ENCODE measurements around the gene KRT82.
"Not testable (repeated sequence)": the region's sequence is repeated elsewhere in the genome, so short reads cannot be mapped to it uniquely, and the experiment has no call there.

Gene KRT82

DNA sequence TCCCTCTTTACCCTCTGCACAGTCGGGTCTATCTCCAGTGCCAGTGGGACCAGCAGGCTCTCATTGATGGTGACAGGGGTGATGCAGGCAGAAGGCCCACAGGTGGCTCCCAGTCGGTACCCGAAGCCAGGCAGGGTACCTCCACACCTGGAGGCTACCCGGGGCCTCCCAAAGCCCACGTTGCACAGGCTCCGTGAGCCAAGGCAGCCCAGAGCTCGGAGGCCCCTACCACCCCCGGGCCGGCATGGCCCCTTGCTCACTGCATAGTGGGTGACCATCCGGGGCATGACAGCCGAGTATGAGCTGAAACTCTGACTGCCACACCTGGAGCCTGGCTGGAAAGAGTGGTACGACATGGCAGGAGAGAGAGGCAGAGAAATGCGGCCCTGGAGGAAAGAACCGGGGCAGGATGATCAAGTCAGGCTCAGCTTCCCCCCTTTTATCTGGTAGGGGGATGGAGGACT, at the start of gene KRT82:
Gene KRT82 (minus strand): TSS at position 414 of the 464 bp plus-strand sequence. CDS start 58 bp downstream, at position 356.
- DNase-seq (ENCODE audit: low read depth): no peak
- TF ChIP-seq, protein P1, sequence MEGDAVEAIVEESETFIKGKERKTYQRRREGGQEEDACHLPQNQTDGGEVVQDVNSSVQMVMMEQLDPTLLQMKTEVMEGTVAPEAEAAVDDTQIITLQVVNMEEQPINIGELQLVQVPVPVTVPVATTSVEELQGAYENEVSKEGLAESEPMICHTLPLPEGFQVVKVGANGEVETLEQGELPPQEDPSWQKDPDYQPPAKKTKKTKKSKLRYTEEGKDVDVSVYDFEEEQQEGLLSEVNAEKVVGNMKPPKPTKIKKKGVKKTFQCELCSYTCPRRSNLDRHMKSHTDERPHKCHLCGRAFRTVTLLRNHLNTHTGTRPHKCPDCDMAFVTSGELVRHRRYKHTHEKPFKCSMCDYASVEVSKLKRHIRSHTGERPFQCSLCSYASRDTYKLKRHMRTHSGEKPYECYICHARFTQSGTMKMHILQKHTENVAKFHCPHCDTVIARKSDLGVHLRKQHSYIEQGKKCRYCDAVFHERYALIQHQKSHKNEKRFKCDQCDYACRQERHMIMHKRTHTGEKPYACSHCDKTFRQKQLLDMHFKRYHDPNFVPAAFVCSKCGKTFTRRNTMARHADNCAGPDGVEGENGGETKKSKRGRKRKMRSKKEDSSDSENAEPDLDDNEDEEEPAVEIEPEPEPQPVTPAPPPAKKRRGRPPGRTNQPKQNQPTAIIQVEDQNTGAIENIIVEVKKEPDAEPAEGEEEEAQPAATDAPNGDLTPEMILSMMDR (IDR thresholded peaks at IDR 0.05; ENCODE audit: control insufficient read depth, extremely low read depth, insufficient read depth): no peak
- H3K4me3 ChIP-seq (ENCODE audit: low read depth, low read length): no peak within 1 kb of the TSS

DNA sequence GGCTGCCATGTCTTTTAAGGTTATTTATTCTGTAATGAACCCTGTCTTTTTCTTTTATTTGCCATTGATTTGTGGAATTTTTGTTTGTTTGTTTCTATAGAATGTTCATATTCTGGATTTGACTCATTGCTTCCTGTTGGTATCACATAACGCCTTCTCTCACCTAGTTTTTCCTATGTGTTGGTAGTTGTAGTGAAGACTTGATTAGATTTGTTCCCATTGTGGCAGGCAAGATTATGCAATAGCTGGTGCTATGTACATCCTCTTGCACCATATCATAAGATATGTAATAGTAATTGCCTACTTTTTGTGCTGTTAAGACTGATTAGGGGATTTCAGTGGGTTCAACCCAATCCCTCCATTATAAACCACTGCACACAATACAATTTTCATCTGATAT, 49.7 kb upstream of the KRT82 start:
- H3K4me3 ChIP-seq (ENCODE audit: low read depth, low read length): no peak overlapping the region
- no peak for DNase-seq (ENCODE audit: low read depth)
- TF ChIP-seq, protein P1 (IDR thresholded peaks at IDR 0.05; ENCODE audit: control insufficient read depth, extremely low read depth, insufficient read depth): no peak

DNA sequence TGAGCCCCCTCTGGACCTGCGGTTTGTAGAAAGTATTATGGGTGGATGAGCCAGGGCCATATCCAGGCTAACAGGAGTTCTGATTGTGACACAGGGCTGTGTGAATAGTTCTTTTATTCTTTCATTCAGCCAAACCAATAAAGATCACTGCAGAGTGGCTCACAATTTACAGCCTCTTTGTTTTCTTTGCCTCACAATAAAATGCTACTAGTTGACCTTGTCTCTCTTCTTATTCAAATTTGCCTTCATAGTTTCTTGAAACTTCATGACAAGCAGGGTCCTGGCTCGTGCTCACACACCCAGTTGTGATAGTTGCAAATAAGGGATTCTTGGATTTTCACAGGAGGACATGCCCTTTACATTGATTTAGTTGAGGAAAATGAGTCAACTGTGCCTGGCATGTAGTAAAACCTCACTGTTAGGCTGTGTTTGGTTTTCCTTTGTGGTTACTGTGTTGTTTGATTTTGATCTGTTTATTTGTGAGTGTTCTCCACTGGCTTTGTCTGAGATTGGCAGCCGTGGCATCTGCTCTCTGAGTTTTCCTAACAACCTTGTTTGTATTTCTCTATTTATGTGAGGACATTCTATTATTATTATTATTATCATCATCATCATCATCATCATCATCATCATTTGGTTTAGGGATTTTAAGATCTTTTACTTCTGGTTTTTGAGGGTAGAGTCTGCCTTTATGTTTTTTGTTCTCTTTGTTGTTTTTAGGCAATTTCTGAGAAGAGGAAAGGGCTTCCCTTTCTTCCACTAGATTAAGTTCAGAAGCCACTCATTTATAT, 48.5 kb upstream of the KRT82 start:
- peak; percentile 46 for DNase-seq (ENCODE audit: low read depth)
- TF ChIP-seq, protein P1 (IDR thresholded peaks at IDR 0.05; ENCODE audit: control insufficient read depth, extremely low read depth, insufficient read depth): no peak
- no peak overlapping the region for H3K4me3 ChIP-seq (ENCODE audit: low read depth, low read length)

DNA sequence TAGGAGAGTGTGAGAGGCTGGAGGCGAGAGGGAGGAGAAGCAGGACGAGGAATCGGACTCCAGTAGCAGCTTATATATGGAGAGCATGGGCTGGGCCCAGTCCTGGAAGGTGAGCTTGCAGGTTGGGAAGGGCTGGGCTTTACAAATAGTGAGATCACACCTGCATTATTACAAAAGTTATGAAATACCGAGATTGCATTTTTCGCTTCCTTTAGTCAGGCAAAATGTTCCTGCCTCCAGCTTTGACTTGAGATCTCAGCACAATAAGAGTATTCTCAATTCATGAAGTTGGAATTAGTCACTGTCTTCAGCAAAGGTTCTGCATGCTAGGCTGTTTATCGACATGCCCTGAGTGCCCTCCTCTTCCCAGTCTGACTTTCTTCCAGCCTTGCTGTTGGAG, 46.0 kb upstream of the KRT82 start, which contains the start of gene KRT6B:
Gene KRT6B (minus strand): TSS at position 46 of the 400 bp plus-strand sequence. CDS start 68 bp downstream, outside the sequence.
- H3K4me3 ChIP-seq (ENCODE audit: low read depth, low read length): no peak within 1 kb of the TSS

DNA sequence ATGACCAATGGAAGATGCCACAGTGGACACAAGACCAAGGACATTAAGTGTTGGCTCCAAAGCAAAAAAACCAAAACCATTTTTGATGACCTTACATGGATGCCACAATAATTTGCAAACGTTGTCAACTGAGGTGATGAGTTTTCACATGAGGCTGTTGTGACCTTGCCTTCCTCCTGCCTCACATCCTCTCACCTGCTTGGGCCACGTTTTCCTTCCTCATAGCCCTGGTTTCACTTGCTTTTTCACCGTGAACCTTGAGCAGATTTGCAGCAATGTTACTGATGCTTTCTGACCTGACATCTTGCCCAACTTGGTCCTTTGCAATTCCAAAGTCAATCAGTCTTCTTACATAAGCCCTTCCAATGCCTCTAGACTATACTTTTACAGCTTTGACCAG, 42.1 kb upstream of the KRT82 start:
- H3K4me3 ChIP-seq (ENCODE audit: low read depth, low read length): no peak overlapping the region
- TF ChIP-seq, protein P1 (IDR thresholded peaks at IDR 0.05; ENCODE audit: control insufficient read depth, extremely low read depth, insufficient read depth): no peak

More for the DNA sequence above, 46.0 kb upstream of the KRT82 start, which contains the start of gene KRT6B:
- TF ChIP-seq, protein P1 (IDR thresholded peaks at IDR 0.05; ENCODE audit: control insufficient read depth, extremely low read depth, insufficient read depth): no peak
- DNase-seq (ENCODE audit: low read depth): no peak

DNA sequence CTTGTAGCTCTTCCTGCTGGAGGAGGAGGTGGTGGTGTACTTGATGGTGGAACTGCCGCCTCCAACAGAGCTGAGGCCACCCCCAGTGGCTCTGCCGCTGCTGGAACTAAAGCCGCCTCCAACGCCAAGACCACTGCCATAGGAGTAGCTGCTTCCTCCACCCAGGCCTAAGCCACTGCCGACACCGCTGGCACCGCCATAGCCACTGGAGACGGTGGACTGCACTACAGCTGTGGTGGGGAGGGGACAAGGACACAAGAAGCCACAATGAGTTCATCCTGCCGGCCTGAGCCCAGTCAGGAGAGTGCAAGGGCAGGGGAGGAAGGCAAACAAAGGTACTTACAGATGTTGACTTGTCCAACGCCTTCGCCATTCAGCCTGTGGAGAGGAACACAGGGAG, 41.1 kb upstream of the KRT82 start:
- not testable (repeated sequence) for H3K4me3 ChIP-seq (ENCODE audit: low read depth, low read length); DNase-seq (ENCODE audit: low read depth)

More for the DNA sequence above, 42.1 kb upstream of the KRT82 start:
- no peak for DNase-seq (ENCODE audit: low read depth)

DNA sequence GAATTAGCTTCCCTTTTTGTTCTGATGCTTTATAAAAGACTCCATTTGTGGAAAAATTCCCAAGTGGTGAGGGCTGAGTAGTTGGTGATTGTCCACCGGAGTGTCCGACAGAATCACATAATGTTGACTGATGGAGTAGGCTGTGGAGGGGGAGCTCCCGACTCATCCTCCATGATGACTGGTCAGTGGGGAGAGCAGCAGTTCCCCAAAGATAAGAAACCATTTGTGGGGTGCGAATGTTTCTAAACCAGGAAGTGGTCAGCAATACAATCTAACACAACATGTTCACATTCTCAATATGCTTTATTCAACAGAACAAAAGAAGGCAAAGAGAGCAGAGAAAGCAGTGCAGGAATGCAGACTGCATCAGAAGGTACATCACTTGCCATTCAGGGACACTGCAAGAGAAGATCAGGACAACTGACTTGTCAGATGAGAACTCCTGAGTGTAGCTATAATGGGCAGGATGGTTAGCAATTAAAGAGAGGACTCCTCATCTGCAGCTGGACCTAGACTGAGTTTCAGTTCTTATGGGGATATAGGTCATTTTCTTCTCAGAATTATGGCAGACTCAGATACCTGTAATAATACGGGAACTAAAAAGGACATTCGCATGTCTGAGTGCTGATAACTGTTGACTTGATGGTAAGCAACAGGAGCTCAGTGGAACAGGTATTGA, 40.4 kb upstream of the KRT82 start:
- no peak overlapping the region for H3K4me3 ChIP-seq (ENCODE audit: low read depth, low read length)
- DNase-seq (ENCODE audit: low read depth): no peak
- TF ChIP-seq, protein P1 (IDR thresholded peaks at IDR 0.05; ENCODE audit: control insufficient read depth, extremely low read depth, insufficient read depth): no peak

Data from LNCaP clone FGC (cell line).